HepG2 (cell line): Measurements from ENCODE around the gene CMIP. TPM values are rescaled to one million over a fixed set of nuclear protein-coding genes. Genes with fewer than 3 reads are reported as not detected.

Source experiments
- CENPX ChIP-seq: sonication (generic); formaldehyde crosslinking; IDR thresholded peaks from 2 replicates; pipeline ENCODE4 v1.9.0; 2021; ENCODE audit warnings: mild to moderate bottlenecking, missing genetic modification reagents, moderate library complexity
- HIC2 ChIP-seq: sonication (generic); formaldehyde crosslinking; IDR thresholded peaks from 2 replicates; pipeline ENCODE4 v1.9.0; 2022; ENCODE audit warnings: low read depth, missing genetic modification reagents
- HOXA9 ChIP-seq: sonication (generic); formaldehyde crosslinking; IDR thresholded peaks from 2 replicates; pipeline ENCODE4 v1.8.1; 2022; ENCODE audit warnings: missing genetic modification reagents, mild to moderate bottlenecking, moderate library complexity, borderline replicate concordance
- NONO ChIP-seq, 2 experiments: fragments of 450-650 bp in 1 of 2; sonication (generic) in 1 of 2; formaldehyde crosslinking in 1 of 2; IDR thresholded peaks in 1 of 2; conservative IDR thresholded peaks in 1 of 2; 2 replicates each; pipeline versions ENCODE4 v1.6.1 to v1.8.0; 2017 to 2022; ENCODE audit warnings: mild to moderate bottlenecking in 1 of 2, missing genetic modification reagents in 1 of 2, moderate library complexity in 1 of 2
- RBAK ChIP-seq: sonication (generic); formaldehyde crosslinking; IDR thresholded peaks from 2 replicates; pipeline ENCODE4 v1.5.1; 2020; ENCODE audit warnings: mild to moderate bottlenecking, missing genetic modification reagents
- RXRA ChIP-seq: sonication (generic); formaldehyde crosslinking; IDR thresholded peaks from 2 replicates; pipeline ENCODE4 v1.5.1; 2020; ENCODE audit warnings: missing genetic modification reagents
- SIN3B ChIP-seq: fragments of 150-350 bp; IDR thresholded peaks from 2 replicates; pipeline ENCODE4 v1.6.1; 2014; ENCODE audit warnings: low read length
- SRSF1 ChIP-seq: fragments of 200-400 bp; formaldehyde crosslinking; optimal IDR thresholded peaks from 2 replicates; pipeline ENCODE3; 2017; ENCODE audit warnings: mild to moderate bottlenecking, low read depth, low read length, moderate library complexity
- ZBTB1 ChIP-seq: sonication (generic); formaldehyde crosslinking; IDR thresholded peaks from 2 replicates; pipeline ENCODE4 v1.4.0; 2020; ENCODE audit warnings: missing genetic modification reagents, borderline replicate concordance
- ZBTB14 ChIP-seq: sonication (generic); formaldehyde crosslinking; IDR thresholded peaks from 2 replicates; pipeline ENCODE4 v1.4.0; 2020; ENCODE audit warnings: missing genetic modification reagents
- ZBTB43 ChIP-seq: sonication (generic); formaldehyde crosslinking; conservative IDR thresholded peaks from 2 replicates; pipeline ENCODE4 v1.4.0; 2020; ENCODE audit warnings: missing genetic modification reagents
- ZNF274 ChIP-seq: sonication (generic); formaldehyde crosslinking; IDR thresholded peaks from 2 replicates; pipeline ENCODE4 v1.5.1; 2020; ENCODE audit warnings: mild to moderate bottlenecking, missing genetic modification reagents
- ZNF34 ChIP-seq: sonication (generic); formaldehyde crosslinking; IDR thresholded peaks from 2 replicates; pipeline ENCODE4 v1.4.0; 2020; ENCODE audit warnings: mild to moderate bottlenecking, missing genetic modification reagents, borderline replicate concordance
- ZNF770 ChIP-seq: sonication (generic); formaldehyde crosslinking; IDR thresholded peaks from 2 replicates; pipeline ENCODE4 v1.5.0; 2020; ENCODE audit warnings: mild to moderate bottlenecking, missing genetic modification reagents
- ZNF784 ChIP-seq: sonication (generic); formaldehyde crosslinking; IDR thresholded peaks from 2 replicates; pipeline ENCODE4 v1.5.1; 2020; ENCODE audit warnings: missing genetic modification reagents, mild to moderate bottlenecking, borderline replicate concordance
- polyA plus RNA-seq, 8 experiments: library from polyadenylated mRNA; depleted of rRNA in 3 of 8; stranded (reverse) in 7 of 8; unstranded in 1 of 8; fragments of >200 nt; fragmentation: Illumina TruSeq in 4 of 8; extraction: Trizol in 4 of 8; gene quantifications; 2 replicates each; pipeline versions ENCODE4 v1.2.1 to v1.2.3, GENCODE V29; 2011 to 2016; ENCODE audit warnings: low read depth in 4 of 8, missing spikeins in 1 of 8, mixed read lengths in 1 of 8; ENCODE audit not compliant: insufficient read depth in 1 of 8
- total RNA-seq, 5 experiments: library from RNA; depleted of rRNA; stranded (reverse); fragments of >200 nt; fragmentation: Illumina TruSeq; extraction: Trizol; gene quantifications; 2 replicates each; pipeline ENCODE4 v1.2.3, GENCODE V29; 2016; ENCODE audit warnings: low read depth in 1 of 5

CMIP gene
- total and polyA plus RNA-seq, 2 of the 13 experiments (the other 11 are each of a cell fraction or from before 2014, with no cell fraction given): 10.9 to 18.1 TPM

- TF ChIP-seq ZBTB43: no peak
- no peak for TF ChIP-seq CENPX (CRISPR knock-in tag)
- no peak for TF ChIP-seq HIC2 (CRISPR knock-in tag)
- TF ChIP-seq NONO (IDR thresholded peaks at IDR 0.05): no peak
- TF ChIP-seq NONO (CRISPR knock-in tag; conservative IDR thresholded peaks at IDR 0.05): 0 out of 2 replicates have a peak, but pooled peaks have one; percentile 54
- TF ChIP-seq RXRA: peak; percentile 61; the same call in 1 of the 2 replicates
- no peak for TF ChIP-seq SRSF1
- TF ChIP-seq HOXA9: no peak
- TF ChIP-seq ZBTB14: no peak
- no peak; the same call in 1 of the 2 replicates for TF ChIP-seq ZNF770 (CRISPR knock-in tag)
- no peak for TF ChIP-seq RBAK (CRISPR knock-in tag)
- TF ChIP-seq SIN3B: no peak
- peak; percentile 75; the same call in 1 of the 2 replicates for TF ChIP-seq ZNF274
- TF ChIP-seq ZBTB1: no peak
- no peak for TF ChIP-seq ZNF784 (CRISPR knock-in tag)
- no peak for TF ChIP-seq ZNF34 (CRISPR knock-in tag)
These were observed 114.0 kb downstream of the CMIP start (continued) for GRCh38 chr16:81558444-81559175.
